22Rv1 (cell line): ENCODE results near the gene SPRING1.

ENCODE experiments used
- CTCF ChIP-seq: fragments of 450-650 bp; IDR thresholded peaks from 2 replicates; pipeline ENCODE4 v1.5.1; 2017; ENCODE audit warnings: mild to moderate bottlenecking
- ZFX ChIP-seq: fragments of 450-650 bp; IDR thresholded peaks from 2 replicates; pipeline ENCODE4 v1.6.1; 2017; ENCODE audit warnings: antibody characterized with exemption, borderline replicate concordance

GRCh38 chr12:116736962-116737773 is 701 bp downstream of the SPRING1 start:
- TF ChIP-seq CTCF, result no peak
- TF ChIP-seq ZFX, result no peak
